Measurements from ENCODE around the gene CAMKK2.

Gene CAMKK2

GRCh38 chr12:121214855-121215745, 81.4 kb downstream of the CAMKK2 start:
- Histone ChIP-seq H2AFZ (ENCODE audit: low read depth, low read length) (no peak overlapping the region), H3K4me1 (ENCODE audit: low read length) (peaks cover 6% of the 10 kb centered on the region), H3K36me3 (replicated peaks; ENCODE audit: low read depth, low read length) (no peaks in the 10 kb centered on the region), H3K9ac (ENCODE audit: low read length) (no peak overlapping the region), H3K4me3 (ENCODE audit: low read length) (no peak overlapping the region), H3K79me2 (ENCODE audit: low read length) (peaks cover 5% of the 10 kb centered on the region), H4K20me1 (ENCODE audit: insufficient read depth, low read length) (no peaks in the 10 kb centered on the region), H3K4me2 (ENCODE audit: low read length) (no peak overlapping the region), H3K27me3 (ENCODE audit: low read depth, low read length) (no peaks in the 10 kb centered on the region), H3K27ac (ENCODE audit: low read length) (no peak overlapping the region), H3K9me3 (ENCODE audit: insufficient read depth, low read length) (no peaks in the 10 kb centered on the region)
- TF ChIP-seq, protein P1, sequence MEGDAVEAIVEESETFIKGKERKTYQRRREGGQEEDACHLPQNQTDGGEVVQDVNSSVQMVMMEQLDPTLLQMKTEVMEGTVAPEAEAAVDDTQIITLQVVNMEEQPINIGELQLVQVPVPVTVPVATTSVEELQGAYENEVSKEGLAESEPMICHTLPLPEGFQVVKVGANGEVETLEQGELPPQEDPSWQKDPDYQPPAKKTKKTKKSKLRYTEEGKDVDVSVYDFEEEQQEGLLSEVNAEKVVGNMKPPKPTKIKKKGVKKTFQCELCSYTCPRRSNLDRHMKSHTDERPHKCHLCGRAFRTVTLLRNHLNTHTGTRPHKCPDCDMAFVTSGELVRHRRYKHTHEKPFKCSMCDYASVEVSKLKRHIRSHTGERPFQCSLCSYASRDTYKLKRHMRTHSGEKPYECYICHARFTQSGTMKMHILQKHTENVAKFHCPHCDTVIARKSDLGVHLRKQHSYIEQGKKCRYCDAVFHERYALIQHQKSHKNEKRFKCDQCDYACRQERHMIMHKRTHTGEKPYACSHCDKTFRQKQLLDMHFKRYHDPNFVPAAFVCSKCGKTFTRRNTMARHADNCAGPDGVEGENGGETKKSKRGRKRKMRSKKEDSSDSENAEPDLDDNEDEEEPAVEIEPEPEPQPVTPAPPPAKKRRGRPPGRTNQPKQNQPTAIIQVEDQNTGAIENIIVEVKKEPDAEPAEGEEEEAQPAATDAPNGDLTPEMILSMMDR (IDR thresholded peaks at IDR 0.05; ENCODE audit: low read depth, low read length), result no peak
- TF ChIP-seq EZH2phosphoT487 (IDR thresholded peaks at IDR 0.05; ENCODE audit: low read depth), result no peak

DNA sequence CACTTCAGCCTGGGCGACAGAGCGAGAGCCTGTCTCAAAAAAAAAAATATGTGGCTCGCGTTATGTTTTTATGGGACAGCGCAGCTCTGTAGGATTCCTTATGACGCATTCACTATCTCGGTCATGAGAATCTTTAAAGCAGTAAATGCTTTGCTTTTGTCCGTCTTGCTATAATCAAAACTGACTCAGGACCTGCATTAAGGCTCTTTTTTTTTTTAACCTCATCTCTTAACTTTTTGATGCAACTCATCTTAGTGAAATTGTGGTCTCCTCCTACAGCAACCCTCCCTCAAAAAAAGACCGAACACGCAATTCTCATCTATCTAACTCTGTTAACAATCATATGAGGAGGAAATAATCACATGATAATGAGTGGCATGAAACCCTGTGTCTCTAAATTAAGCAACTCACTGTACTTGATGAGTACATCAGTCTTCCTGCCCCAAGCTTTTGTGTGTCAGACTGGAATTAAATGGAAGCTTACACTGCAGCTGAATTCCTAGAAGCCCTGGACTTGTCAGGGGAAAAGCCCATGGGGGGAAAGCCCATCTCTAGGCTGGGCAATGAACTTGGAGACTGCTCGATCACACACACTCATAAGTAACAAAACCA, 82.2 kb downstream of the CAMKK2 start:
- H3K4me3 ChIP-seq (ENCODE audit: low read length), result no peak overlapping the region
- no peaks in the 10 kb centered on the region for H3K9me3 ChIP-seq (ENCODE audit: insufficient read depth, low read length)
- no peak overlapping the region for H3K27ac ChIP-seq (ENCODE audit: low read length)
- no peak overlapping the region for H2AFZ ChIP-seq (ENCODE audit: low read depth, low read length)
- H3K27me3 ChIP-seq (ENCODE audit: low read depth, low read length), result no peaks in the 10 kb centered on the region
- H3K9ac ChIP-seq (ENCODE audit: low read length), result no peak overlapping the region
- no peak for TF ChIP-seq EZH2phosphoT487 (IDR thresholded peaks at IDR 0.05; ENCODE audit: low read depth)
- TF ChIP-seq, protein P1 (IDR thresholded peaks at IDR 0.05; ENCODE audit: low read depth, low read length), result no peak
- H3K36me3 ChIP-seq (replicated peaks; ENCODE audit: low read depth, low read length), result no peaks in the 10 kb centered on the region
- H3K4me1 ChIP-seq (ENCODE audit: low read length), result peaks cover 8% of the 10 kb centered on the region
- H3K79me2 ChIP-seq (ENCODE audit: low read length), result peaks cover 5% of the 10 kb centered on the region
- no peaks in the 10 kb centered on the region for H4K20me1 ChIP-seq (ENCODE audit: insufficient read depth, low read length)
- H3K4me2 ChIP-seq (ENCODE audit: low read length), result no peak overlapping the region

DNA sequence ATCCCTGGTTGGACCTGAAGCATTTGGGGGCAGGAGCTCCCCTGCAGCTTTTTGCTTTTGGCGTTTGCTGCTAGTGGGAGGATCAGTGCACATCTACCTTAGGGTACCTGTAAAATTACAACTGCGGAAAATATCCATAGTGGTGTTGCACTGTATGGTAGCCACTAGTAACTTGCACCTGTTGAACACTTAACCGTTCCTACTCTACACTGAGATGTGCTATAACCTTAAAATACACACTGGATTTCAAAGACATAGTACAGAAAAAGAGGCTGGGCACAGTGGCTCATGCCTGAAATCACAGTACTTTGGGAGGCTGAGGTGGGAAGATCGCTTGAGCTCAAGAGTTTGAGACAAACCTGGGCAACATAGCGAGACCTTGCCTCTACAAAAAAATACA, 83.6 kb downstream of the CAMKK2 start:
- peaks cover 10% of the 10 kb centered on the region for H3K4me1 ChIP-seq (ENCODE audit: low read length)
- H3K27ac ChIP-seq (ENCODE audit: low read length), result no peak overlapping the region
- H2AFZ ChIP-seq (ENCODE audit: low read depth, low read length), result no peak overlapping the region
- no peaks in the 10 kb centered on the region for H3K9me3 ChIP-seq (ENCODE audit: insufficient read depth, low read length)
- H4K20me1 ChIP-seq (ENCODE audit: insufficient read depth, low read length), result no peaks in the 10 kb centered on the region
- H3K36me3 ChIP-seq (replicated peaks; ENCODE audit: low read depth, low read length), result no peaks in the 10 kb centered on the region
- H3K4me3 ChIP-seq (ENCODE audit: low read length), result no peak overlapping the region
- no peaks in the 10 kb centered on the region for H3K27me3 ChIP-seq (ENCODE audit: low read depth, low read length)
- H3K79me2 ChIP-seq (ENCODE audit: low read length), result peaks cover 5% of the 10 kb centered on the region
- H3K9ac ChIP-seq (ENCODE audit: low read length), result no peak overlapping the region
- TF ChIP-seq, protein P1 (IDR thresholded peaks at IDR 0.05; ENCODE audit: low read depth, low read length), result no peak
- no peak for TF ChIP-seq EZH2phosphoT487 (IDR thresholded peaks at IDR 0.05; ENCODE audit: low read depth)
- no peak overlapping the region for H3K4me2 ChIP-seq (ENCODE audit: low read length)

Data from OCI-LY3 (cell line).